Cerebellar cortex (tissue), 1 donor: ENCODE data around the gene LPAR5.

Source experiments
- DNase-seq: peaks from one replicate; pipeline ENCODE4 v3.0.0-alpha.2; 2015; ENCODE audit warnings: low spot score

The LPAR5 gene

DNA sequence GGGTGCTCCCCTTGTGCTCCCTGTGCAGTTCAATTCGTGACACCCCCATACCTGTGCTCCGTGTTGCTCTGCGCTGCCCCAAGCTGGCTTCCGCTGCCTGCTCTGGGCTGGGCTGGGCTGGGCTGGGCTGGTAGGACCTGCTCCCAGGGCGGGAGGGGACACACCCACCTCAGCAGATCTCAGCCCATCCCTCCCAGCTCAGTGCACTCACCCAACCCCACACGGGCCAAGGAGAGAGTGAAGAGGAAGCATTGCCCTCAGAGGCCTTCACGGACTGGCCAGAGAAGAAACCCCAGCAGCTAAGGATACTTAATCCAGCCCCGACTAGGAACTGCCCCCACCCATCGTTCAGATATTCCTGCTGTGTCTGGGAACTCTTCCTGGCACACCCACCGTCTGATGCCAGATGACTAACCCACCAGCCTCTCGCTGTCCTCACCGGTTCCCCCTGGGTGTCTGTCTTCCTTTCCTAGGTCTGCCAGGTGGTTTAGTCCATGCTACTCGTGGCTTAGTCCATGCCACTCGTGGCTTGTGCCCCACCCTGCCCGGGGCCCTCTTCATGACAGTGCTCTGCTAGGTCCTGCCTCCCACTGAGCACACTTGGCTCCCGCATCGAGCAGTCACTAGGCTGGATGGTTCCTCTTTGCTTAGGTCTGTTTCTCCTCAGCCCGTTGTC, at the start of gene LPAR5:
Gene LPAR5, minus strand, starts transcription at position 104 of the 676 bp plus-strand sequence. CDS start 14,711 bp downstream, outside the sequence.
- no peak for DNase-seq

- peak; percentile 72 for DNase-seq
These were observed 48.9 kb upstream of the LPAR5 start for GRCh38 chr12:6684609-6685008.

- no peak for DNase-seq
These were observed 41.2 kb upstream of the LPAR5 start for GRCh38 chr12:6676962-6677361.

GRCh38 chr12:6672143-6672542, 36.4 kb upstream of the LPAR5 start:
- DNase-seq, result no peak

DNA sequence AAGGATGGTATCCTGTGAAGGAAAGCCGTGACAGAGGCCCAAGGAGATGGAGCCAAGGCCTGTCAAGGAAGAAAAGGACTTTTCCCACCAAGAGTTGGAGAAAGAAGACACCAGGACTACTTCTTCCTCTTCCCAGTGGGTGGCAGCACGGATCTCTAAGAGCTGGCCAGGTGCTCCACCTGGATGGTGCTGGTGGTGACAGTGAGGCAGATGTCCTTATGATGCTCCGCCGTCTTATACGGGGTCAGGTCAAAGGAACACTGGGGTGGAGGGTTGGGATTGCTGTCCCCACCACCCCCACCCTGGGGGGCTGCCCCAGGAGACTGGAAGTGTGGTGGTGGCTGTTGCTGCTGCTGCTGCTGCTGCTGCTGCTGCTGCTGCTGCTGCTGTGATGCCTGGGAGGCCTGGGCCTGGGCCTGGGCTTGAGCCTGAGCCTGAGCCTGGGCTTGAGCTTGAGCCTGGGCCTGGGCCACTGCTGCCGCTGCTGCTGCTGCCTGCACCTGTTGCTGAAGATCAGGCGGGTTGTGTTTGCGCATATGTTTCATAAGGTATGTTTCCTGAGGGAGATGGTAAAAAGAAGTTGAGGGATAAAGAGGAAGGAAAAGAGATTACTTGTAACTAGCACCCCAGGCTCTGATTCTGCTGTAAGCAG, 31.9 kb upstream of the LPAR5 start:
- DNase-seq, result peak; percentile 43

- no peak for DNase-seq
These were observed 30.5 kb upstream of the LPAR5 start for GRCh38 chr12:6666211-6666610.

DNA sequence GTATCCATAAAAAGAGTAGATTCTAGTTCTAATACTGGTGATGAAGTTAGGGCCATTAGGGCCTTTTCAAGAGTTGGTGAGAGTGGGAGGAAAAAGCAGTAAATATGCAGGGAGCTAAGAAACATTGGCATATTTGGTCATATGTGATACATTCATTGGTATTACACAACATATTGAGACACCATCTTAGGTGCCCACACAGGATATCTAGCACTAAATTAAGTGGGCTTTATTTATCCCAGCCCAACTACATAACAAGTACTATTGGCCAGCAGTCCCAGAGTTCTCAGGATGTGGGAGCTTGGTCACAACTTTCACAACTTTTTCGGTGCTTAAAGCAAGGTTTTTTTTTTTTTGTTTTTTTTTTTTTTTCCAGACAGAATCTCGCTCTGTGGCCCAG, 29.1 kb upstream of the LPAR5 start:
- no peak for DNase-seq

- DNase-seq, result peak; percentile 100
These were observed 27.4 kb upstream of the LPAR5 start, which contains the start of gene ING4 for GRCh38 chr12:6662906-6663742. Gene ING4, minus strand, starts transcription at chr12:6663119. Its CDS starts 18 bp downstream, at chr12:6663101.

DNA sequence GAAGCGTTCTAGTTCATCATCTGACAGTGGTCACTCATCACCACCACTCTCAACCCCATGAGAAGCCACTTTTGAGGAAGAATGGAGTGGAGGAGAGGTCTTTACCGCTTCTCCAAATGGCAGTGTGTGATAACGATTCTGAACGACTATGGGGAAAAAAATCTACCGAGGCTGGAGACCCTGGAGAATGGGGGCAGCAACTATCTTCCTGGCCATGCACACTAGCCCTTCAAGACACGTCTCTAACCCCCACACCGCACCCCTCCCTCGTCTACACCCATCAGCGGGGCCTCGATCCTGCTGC, 26.8 kb upstream of the LPAR5 start:
- DNase-seq, result no peak

DNA sequence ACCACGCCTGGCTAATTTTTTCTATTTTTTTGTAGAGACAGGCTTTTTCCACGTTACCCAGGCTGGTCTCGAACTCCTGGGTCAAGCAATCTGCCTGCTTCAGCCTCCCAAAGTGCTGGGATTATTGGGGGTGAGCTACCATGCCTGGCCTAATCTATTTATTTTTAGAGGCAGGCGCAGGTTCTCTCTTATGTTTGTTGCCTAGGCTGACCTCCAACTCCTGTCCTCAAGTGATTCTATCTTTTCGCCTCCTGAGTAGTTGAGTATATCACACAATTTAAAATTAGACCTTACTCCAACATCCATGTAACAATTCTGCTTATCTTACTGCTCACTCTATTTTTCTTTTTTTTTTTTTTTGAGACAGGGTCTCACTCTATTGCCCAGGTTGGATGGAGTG, 18.2 kb upstream of the LPAR5 start:
- no peak for DNase-seq

GRCh38 chr12:6653342-6653741, 17.6 kb upstream of the LPAR5 start:
- no peak for DNase-seq

DNA sequence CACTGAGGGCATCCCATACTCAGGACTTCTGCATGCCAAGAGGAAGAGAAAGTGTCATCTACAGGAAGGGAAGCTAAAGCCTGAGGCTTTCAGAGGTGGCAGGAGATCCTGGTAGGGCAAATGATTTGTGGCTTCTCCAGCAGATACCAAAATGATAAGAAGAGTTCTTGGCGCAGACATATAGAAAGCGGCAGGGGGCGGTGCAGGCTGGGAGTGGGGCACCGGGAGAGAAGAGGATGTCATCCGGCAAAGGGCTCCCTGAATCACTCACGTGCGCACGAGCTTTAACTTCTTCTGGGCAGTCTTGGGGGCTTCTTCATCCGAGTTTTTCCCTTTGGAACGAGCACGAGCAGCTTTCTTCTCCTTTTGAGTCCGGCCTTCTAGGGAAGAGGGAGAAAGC, 16.6 kb upstream of the LPAR5 start:
- no peak for DNase-seq

DNA sequence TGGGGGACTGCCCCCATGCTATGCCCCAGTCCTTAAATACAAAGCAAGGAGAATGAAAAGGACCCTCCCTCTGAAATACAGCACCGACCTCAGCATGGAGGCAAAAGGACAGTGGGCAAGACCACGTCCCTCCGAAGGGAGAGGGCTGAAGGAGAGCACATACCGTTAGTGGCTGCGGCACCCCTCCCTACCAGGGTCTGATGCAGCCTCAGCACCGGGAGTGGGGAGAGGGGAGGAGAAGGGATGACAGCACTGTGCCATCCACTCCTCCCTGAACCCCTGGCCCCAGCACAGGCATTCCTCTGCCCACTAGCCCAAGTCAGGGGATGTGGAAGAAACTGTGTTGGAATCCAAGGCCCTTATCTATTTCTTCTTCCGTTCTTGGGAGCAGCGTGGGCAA, 15.1 kb upstream of the LPAR5 start:
- DNase-seq, result no peak

GRCh38 chr12:6647083-6647604, 11.4 kb upstream of the LPAR5 start, which contains the start of gene ACRBP:
Gene ACRBP, minus strand, starts transcription at chr12:6647432. Its CDS starts 66 bp downstream, at chr12:6647366.
- DNase-seq, result peak; percentile 86

DNA sequence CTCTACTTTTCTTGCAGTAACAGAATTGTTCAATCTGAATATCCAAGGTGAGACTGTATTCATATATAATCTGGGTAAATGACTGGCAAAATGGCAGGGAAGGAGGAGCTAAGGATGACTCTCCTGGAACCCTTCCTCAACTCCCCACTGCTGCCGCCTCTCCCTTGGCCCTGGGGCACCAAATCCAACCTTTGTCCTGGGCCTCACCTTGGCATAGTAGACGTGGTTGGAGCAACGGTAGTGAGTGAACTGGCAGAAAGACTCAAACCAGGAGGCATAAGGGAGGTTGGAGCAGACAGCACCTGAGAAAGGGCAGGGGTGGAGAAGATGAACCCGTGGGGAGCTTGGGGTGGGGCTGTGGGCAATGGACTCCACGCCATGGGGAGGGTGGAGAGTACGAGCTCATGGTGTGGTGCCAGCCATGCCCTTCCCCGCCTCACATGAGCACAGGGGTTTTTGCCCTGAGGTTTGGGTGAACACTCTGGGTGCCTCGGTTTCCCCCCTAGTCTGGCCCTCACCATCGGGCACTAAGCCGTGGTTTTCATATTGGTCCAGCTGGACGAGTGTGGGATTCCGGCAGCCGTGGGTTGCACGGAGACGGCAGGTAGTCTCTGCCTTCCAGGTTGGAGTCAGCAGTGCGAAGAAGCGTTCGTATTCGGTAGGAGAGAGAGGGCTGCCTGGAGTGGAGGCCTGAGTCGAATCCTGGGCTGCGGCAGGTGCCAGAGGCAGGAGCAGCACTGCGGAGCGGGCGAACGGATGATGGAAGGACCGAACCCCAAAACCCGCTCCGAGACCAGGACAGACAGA, 10.7 kb upstream of the LPAR5 start:
- peak; percentile 50 for DNase-seq

DNA sequence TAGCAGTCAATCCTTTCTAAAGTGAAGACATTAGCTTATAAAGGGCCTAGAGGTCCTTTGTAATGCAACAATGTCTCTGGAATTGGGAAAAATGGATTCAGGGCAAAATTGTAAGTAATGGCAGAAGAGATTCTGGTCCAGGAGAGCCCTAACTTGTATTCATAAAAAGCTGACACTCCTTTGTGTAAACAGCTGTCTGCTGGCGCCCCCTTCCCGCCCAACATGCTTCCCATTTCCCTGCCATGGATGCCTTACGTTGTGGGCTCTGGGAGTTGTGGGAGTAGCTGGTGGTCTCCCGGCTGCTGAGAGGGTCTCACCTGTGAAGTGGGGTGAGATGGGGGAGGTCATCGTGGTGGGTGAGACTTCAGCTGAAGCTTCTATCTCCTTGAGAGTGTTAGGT, 9.1 kb upstream of the LPAR5 start:
- DNase-seq, result no peak

DNA sequence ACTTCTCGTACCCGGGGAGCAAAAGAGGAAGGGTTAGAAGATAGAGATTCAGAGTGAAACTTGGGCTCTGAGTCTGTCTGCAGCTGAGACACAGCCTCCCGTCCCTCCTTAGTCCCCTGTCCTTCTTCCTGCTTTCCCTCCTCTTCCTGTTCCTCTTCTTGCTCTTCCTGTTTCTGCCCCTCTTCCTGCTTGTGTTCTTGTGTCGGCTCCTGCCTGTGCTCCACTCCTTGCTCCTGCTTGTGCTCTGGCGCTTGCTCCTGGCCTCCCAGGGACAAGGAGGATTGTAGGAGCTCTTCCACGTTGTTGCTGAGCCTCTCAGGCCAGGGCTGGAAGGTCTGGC, 8.5 kb upstream of the LPAR5 start:
- no peak for DNase-seq

- DNase-seq, result no peak
These were observed 8.0 kb upstream of the LPAR5 start for GRCh38 chr12:6643569-6644256.

GRCh38 chr12:6641131-6641530, 5.4 kb upstream of the LPAR5 start:
- no peak for DNase-seq

DNA sequence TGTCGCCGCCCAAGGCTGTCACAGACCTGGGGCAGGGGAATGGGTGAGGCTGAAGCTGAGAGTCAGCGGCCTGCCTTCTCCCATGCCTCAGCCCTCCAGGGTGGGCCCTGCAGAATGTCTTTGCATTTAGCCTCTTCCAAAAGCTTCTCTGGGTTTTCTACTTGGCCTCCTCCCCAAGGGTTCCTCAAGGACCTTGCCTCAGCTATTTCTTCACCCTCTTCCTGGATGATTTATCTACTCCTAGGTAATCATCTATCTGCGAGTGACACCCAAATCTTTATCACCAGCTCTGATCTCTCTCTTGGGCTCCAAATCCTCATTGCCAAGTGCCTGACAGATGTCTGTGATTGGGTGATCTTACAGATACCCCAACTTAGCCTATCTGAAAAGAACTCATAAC, 4.7 kb upstream of the LPAR5 start:
- no peak for DNase-seq

DNA sequence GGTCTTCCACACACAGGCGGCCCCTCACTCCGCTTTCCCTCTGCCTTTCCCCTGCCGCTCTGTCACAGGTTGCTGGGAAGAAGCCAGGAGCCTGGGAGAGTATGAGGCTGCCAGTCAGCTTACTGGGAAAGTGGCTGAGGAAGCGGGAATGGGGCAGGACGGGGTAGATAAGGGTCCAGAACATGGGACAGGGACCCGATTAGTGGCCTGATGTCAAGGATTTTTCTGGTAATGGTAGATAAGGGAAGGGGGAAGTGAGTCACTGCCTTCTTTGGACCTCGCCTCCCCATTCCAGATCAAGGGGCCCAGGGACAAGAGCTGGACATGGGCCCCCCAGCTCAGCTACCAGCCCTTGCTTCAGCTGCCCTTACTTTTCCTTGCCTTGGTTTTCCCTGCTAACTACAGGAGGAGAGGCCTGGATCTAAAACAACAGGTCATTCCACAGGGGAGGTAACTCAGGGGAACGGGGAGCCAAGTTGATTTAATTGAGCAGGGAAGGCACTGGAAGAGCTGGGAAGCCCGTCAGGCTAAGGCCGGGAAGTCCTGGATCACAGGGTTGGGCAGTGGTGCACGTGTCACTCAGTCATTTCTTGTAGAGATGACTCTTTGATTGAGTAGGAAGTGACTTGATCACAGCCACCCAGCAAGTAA, 3.5 kb upstream of the LPAR5 start:
- no peak for DNase-seq
